Stimulated activated naive CD8-positive, alpha-beta T cell treated with anti-CD3 and anti-CD28 coated beads, Interleukin-15, Interleukin-2, amounts not matched to agents 100 ng/mL and 50 ng/mL, for 24 hours (primary cell): ENCODE results near the gene RNF180.
"Not testable (repeated sequence)": the region's sequence is repeated elsewhere in the genome, so short reads cannot be mapped to it uniquely, and the experiment has no call there.

Experiments used
- H3K27ac Mint-ChIP-seq: one replicate; pipeline ENCODE4 v1.8.0; 2021; ENCODE audit warnings: mild to moderate bottlenecking, mixed read lengths
- H3K27me3 Mint-ChIP-seq: one replicate; pipeline ENCODE4 v1.8.0; 2021; ENCODE audit warnings: mixed read lengths
- H3K36me3 Mint-ChIP-seq: one replicate; pipeline ENCODE4 v1.8.0; 2021; ENCODE audit warnings: low read depth, mixed read lengths
- H3K4me1 Mint-ChIP-seq: one replicate; pipeline ENCODE4 v1.8.0; 2021; ENCODE audit warnings: low read depth, mixed read lengths
- H3K4me3 Mint-ChIP-seq: one replicate; pipeline ENCODE4 v1.8.0; 2021; ENCODE audit warnings: mild to moderate bottlenecking, mixed read lengths
- H3K9me3 Mint-ChIP-seq: one replicate; pipeline ENCODE4 v1.8.0; 2021; ENCODE audit warnings: mixed read lengths

Gene RNF180

GRCh38 chr5:64285188-64286130, 119.8 kb downstream of the RNF180 start:
- no peak overlapping the region for H3K27ac Mint-ChIP-seq
- no peaks in the 10 kb centered on the region for H3K4me1 Mint-ChIP-seq
- H3K36me3 Mint-ChIP-seq: no peaks in the 10 kb centered on the region
- peaks cover 24% of the 10 kb centered on the region for H3K9me3 Mint-ChIP-seq
- no peaks in the 10 kb centered on the region for H3K27me3 Mint-ChIP-seq
- H3K4me3 Mint-ChIP-seq: no peak overlapping the region

DNA sequence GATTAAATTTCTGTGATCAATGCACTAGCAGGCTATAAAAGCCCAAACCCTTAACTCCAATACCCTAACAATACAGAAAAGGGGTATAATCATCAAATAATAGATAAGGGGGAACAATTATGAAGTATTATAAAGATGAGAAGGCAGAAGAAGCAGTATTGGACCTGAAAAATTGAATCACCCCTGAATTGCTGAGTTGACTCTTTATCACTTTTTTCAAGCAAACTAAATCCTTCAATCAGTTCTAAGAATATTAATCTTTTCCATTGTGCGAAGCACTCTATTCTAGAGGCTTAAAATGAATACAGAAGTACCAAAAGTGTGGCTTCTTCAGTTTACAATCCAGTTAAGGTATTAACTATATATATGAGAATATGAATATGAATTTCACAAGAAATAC, 120.7 kb downstream of the RNF180 start:
- no peaks in the 10 kb centered on the region for H3K36me3 Mint-ChIP-seq
- H3K9me3 Mint-ChIP-seq: peaks cover 27% of the 10 kb centered on the region
- H3K4me3 Mint-ChIP-seq: no peak overlapping the region
- no peak overlapping the region for H3K27ac Mint-ChIP-seq
- no peaks in the 10 kb centered on the region for H3K4me1 Mint-ChIP-seq
- no peaks in the 10 kb centered on the region for H3K27me3 Mint-ChIP-seq

GRCh38 chr5:64288496-64288895, 122.9 kb downstream of the RNF180 start:
- not testable (repeated sequence) for H3K4me1 Mint-ChIP-seq, H3K27ac Mint-ChIP-seq, H3K4me3 Mint-ChIP-seq, H3K27me3 Mint-ChIP-seq, H3K36me3 Mint-ChIP-seq
- H3K9me3 Mint-ChIP-seq: peaks cover 24% of the 10 kb centered on the region

- Mint-ChIP-seq H3K36me3 (no peaks in the 10 kb centered on the region), H3K9me3 (peaks cover 18% of the 10 kb centered on the region), H3K4me3 (no peak overlapping the region)
Measured at GRCh38 chr5:64292611-64293215, 127.1 kb downstream of the RNF180 start.

DNA sequence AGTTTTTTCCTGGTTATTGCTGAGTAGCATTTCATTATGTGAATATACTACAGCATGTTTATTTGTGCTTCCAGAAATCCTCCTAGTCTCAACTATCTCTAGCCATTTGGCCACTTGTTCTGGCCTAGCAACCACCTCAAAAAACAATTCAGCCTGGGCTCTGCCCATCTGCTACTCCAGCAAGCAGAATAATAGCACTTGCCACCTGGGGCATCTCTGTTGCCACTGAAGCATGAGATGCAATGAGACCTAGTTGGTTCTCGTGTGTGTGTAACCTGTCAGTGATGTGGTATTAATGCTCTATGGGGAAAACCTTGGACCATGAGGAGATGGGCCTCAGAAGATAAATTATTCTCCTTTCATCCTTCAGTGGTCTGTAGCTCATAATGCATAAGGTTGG, 129.5 kb downstream of the RNF180 start:
- H3K4me1 Mint-ChIP-seq: no peaks in the 10 kb centered on the region
- H3K4me3 Mint-ChIP-seq: no peak overlapping the region
- H3K27me3 Mint-ChIP-seq: no peaks in the 10 kb centered on the region
- H3K36me3 Mint-ChIP-seq: no peaks in the 10 kb centered on the region
- no peak overlapping the region for H3K27ac Mint-ChIP-seq
- H3K9me3 Mint-ChIP-seq: peaks cover 10% of the 10 kb centered on the region

More at GRCh38 chr5:64292611-64293215, 127.1 kb downstream of the RNF180 start:
- Mint-ChIP-seq H3K27me3 (no peaks in the 10 kb centered on the region), H3K4me1 (no peaks in the 10 kb centered on the region), H3K27ac (no peak overlapping the region)

DNA sequence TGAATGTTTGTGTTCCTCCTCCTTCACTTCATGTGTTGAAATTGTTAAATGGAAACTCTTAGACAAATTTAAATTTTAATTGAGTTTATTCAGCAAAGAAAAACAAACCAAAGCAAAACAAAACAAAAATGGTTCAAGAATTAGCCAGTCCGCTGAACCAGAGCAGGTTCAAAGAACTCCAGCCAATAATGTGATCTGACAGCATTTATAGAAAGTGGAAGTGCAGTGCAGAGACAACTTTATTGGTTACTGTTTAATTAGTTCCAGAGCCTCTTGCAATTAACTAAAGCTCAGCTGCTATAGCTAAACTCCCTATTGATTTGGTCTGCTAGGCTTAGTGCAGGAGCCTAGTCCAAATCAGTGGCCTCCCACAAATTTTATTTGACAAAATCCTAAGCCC, 132.9 kb downstream of the RNF180 start:
- Mint-ChIP-seq H3K4me1 (no peaks in the 10 kb centered on the region), H3K9me3 (no peaks in the 10 kb centered on the region), H3K36me3 (no peaks in the 10 kb centered on the region), H3K4me3 (no peak overlapping the region), H3K27ac (no peak overlapping the region), H3K27me3 (no peaks in the 10 kb centered on the region)

GRCh38 chr5:64299805-64300204, 134.2 kb downstream of the RNF180 start:
- Mint-ChIP-seq H3K9me3 (no peaks in the 10 kb centered on the region), H3K27ac (no peak overlapping the region), H3K27me3 (no peaks in the 10 kb centered on the region), H3K36me3 (no peaks in the 10 kb centered on the region), H3K4me3 (no peak overlapping the region), H3K4me1 (no peaks in the 10 kb centered on the region)

- Mint-ChIP-seq H3K4me1 (no peaks in the 10 kb centered on the region), H3K9me3 (peaks cover 5% of the 10 kb centered on the region), H3K36me3 (no peaks in the 10 kb centered on the region), H3K4me3 (no peak overlapping the region), H3K27ac (no peak overlapping the region), H3K27me3 (no peaks in the 10 kb centered on the region)
Measured at GRCh38 chr5:64301566-64301965, 135.9 kb downstream of the RNF180 start.

DNA sequence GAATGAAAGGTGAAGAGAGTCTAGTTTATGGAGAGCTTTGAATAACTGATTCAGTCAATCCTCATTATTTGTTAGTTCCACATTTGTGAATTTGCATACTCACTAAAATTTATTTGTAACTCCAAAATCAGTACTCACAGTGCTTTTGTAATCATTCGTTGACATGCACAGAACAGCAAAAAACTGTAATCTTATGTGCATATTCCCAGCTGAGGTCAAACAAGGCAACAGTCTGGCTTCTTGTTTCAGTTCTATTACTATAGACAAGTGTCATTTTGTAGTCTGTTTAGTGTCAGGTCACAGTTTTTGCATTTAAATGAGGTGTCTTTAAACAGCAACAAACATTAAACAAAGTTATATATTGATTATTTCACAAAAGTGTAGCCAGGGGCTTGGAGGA, 142.5 kb downstream of the RNF180 start:
- Mint-ChIP-seq H3K27ac (no peak overlapping the region), H3K4me1 (no peaks in the 10 kb centered on the region), H3K4me3 (no peak overlapping the region), H3K27me3 (no peaks in the 10 kb centered on the region), H3K9me3 (peaks cover 5% of the 10 kb centered on the region), H3K36me3 (no peaks in the 10 kb centered on the region)

- Mint-ChIP-seq H3K9me3 (no peaks in the 10 kb centered on the region), H3K27ac (no peak overlapping the region), H3K4me3 (no peak overlapping the region), H3K4me1 (no peaks in the 10 kb centered on the region), H3K27me3 (no peaks in the 10 kb centered on the region), H3K36me3 (no peaks in the 10 kb centered on the region)
Measured at GRCh38 chr5:64312491-64312890, 146.8 kb downstream of the RNF180 start.

- Mint-ChIP-seq H3K9me3 (no peaks in the 10 kb centered on the region), H3K27me3 (no peaks in the 10 kb centered on the region), H3K27ac (no peak overlapping the region), H3K4me3 (no peak overlapping the region), H3K36me3 (no peaks in the 10 kb centered on the region), H3K4me1 (no peaks in the 10 kb centered on the region)
Measured at GRCh38 chr5:64315778-64316177, 150.1 kb downstream of the RNF180 start.

- no peaks in the 10 kb centered on the region for H3K27me3 Mint-ChIP-seq
- H3K4me3 Mint-ChIP-seq: no peak overlapping the region
Measured at GRCh38 chr5:64318175-64318574, 152.5 kb downstream of the RNF180 start.

DNA sequence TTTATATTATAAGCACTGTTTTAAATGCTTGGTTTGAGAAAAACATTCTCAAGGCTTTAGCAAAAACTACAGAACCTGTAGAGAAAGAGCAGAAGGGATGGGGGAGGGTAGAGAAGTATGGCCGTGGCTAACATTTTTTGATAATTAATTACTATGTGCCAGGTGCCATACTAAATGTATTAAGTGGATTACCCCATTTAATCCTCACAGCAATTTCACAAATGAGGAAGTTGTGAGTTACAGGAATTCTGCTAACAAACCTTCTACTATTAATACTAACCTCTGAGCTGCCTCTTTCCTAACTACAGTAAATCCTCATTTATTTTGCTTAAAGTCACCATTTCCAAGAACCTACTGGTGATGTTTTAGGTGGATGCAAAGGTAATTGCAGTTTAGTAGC, 157.9 kb downstream of the RNF180 start:
- H3K9me3 Mint-ChIP-seq: peaks cover 12% of the 10 kb centered on the region
- no peak overlapping the region for H3K4me3 Mint-ChIP-seq
- H3K27me3 Mint-ChIP-seq: no peaks in the 10 kb centered on the region
- no peaks in the 10 kb centered on the region for H3K36me3 Mint-ChIP-seq
- H3K27ac Mint-ChIP-seq: no peak overlapping the region
- H3K4me1 Mint-ChIP-seq: no peaks in the 10 kb centered on the region

More at GRCh38 chr5:64318175-64318574, 152.5 kb downstream of the RNF180 start:
- no peaks in the 10 kb centered on the region for H3K36me3 Mint-ChIP-seq
- H3K9me3 Mint-ChIP-seq: peaks cover 4% of the 10 kb centered on the region
- H3K4me1 Mint-ChIP-seq: no peaks in the 10 kb centered on the region
- no peak overlapping the region for H3K27ac Mint-ChIP-seq

DNA sequence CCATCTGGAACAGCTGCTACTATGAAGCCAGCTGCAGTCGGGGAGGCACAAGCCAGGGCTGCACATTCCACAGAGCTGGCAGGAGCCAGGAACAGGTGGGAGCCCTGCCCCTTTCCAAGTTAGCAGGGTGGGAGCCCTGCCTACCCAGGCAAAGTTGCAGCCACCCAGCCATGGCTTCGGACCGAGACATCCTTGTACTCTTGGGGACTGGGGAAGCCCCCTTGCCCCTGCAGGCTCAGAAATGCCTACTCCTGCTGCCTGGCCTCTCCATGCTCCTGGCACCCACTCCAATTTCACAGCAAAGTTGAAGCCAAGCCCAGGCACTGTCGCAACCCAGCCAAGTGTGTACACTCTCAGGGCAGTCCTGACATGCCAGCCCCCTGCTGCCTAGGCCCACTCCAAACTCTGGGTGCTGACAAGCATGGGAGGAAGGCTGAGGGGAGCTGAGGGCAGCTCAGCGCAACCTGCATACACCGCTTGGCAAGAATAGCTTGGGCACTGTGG, 165.1 kb downstream of the RNF180 start:
- Mint-ChIP-seq H3K9me3 (peaks cover 8% of the 10 kb centered on the region), H3K4me1 (no peaks in the 10 kb centered on the region), H3K27me3 (no peaks in the 10 kb centered on the region), H3K27ac (no peak overlapping the region), H3K36me3 (no peaks in the 10 kb centered on the region), H3K4me3 (no peak overlapping the region)

GRCh38 chr5:64331597-64332277, 166.1 kb downstream of the RNF180 start:
- peaks cover 8% of the 10 kb centered on the region for H3K9me3 Mint-ChIP-seq
- no peaks in the 10 kb centered on the region for H3K27me3 Mint-ChIP-seq
- H3K36me3 Mint-ChIP-seq: no peaks in the 10 kb centered on the region
- no peak overlapping the region for H3K27ac Mint-ChIP-seq
- H3K4me3 Mint-ChIP-seq: no peak overlapping the region
- no peaks in the 10 kb centered on the region for H3K4me1 Mint-ChIP-seq
